Spleen (tissue), 11 donors: ENCODE measurements around the gene AKR1C8. TPM values are rescaled to one million over a fixed set of nuclear protein-coding genes. Genes with fewer than 3 reads are reported as not detected.
"Not testable (repeated sequence)": the region's sequence is repeated elsewhere in the genome, so short reads cannot be mapped to it uniquely, and the experiment has no call there.

Source experiments
- DNase-seq: peaks from one replicate; pipeline ENCODE4 v3.0.0-alpha.2; 2020
- H3K27ac ChIP-seq, 8 donors: fragments of 200-600 bp; sonication (generic) in 7 of 8; 1 replicate in 4 of 8; 2 replicates in 4 of 8; pipeline versions ENCODE4 v1.5.0 to v1.8.0; 2016 to 2021; ENCODE audit warnings: inconsistent platforms in 4 of 8, mild to moderate bottlenecking in 4 of 8, moderate library complexity in 1 of 8
- H3K27me3 ChIP-seq, 7 donors: fragments of 200-600 bp; sonication (generic) in 6 of 7; replicated peaks in 1 of 7; 1 replicate in 4 of 7; 2 replicates in 3 of 7; pipeline versions ENCODE4 v1.5.0 to v1.8.0; 2016 to 2021; ENCODE audit warnings: inconsistent platforms in 3 of 7, mild to moderate bottlenecking in 1 of 7
- H3K36me3 ChIP-seq, 6 donors: fragments of 200-600 bp; sonication (generic) in 5 of 6; 1 replicate in 4 of 6; 2 replicates in 2 of 6; pipeline versions ENCODE4 v1.5.0 to v1.8.0; 2016 to 2021; ENCODE audit warnings: inconsistent platforms in 2 of 6
- H3K4me1 ChIP-seq, 6 donors: fragments of 200-600 bp; sonication (generic) in 5 of 6; 1 replicate in 3 of 6; 2 replicates in 3 of 6; pipeline versions ENCODE4 v1.5.0 to v1.8.0; 2016 to 2021; ENCODE audit warnings: inconsistent platforms in 3 of 6
- H3K4me3 ChIP-seq, 8 donors: fragments of 200-600 bp; sonication (generic) in 7 of 8; 1 replicate in 4 of 8; 2 replicates in 4 of 8; pipeline versions ENCODE4 v1.5.0 to v1.8.0; 2016 to 2021; ENCODE audit warnings: inconsistent platforms in 4 of 8, mild to moderate bottlenecking in 4 of 8, moderate library complexity in 2 of 8
- H3K9me3 ChIP-seq, 8 donors: fragments of 200-600 bp; sonication (generic) in 7 of 8; 1 replicate in 4 of 8; 2 replicates in 4 of 8; pipeline versions ENCODE4 v1.5.0 to v1.8.0; 2016 to 2021; ENCODE audit warnings: inconsistent platforms in 4 of 8
- POLR2A ChIP-seq, 3 donors: fragments of 450-650 bp; IDR thresholded peaks; one replicate each; pipeline ENCODE4 v1.5.1; 2017; ENCODE audit warnings: antibody characterized with exemption in 3 of 3, mild to moderate bottlenecking in 1 of 3
- POLR2AphosphoS5 ChIP-seq, 3 donors: sonication (generic); formaldehyde crosslinking; IDR thresholded peaks; one replicate each; pipeline ENCODE4 v1.5.1; 2017; ENCODE audit warnings: antibody characterized with exemption in 3 of 3
- WGBS, 5 donors: extraction: QIAGEN DNeasy Blood & Tissue Kit in 3 of 5; methylation state at CpG; one replicate each; pipeline versions ENCODE4 v1.1.5 to v1.1.7; 2013 to 2018; 5-methylcytosine and 5-hydroxymethylcytosine counted together
- intact Hi-C: fragments of 100-400 bp; cut with DNase I; formaldehyde crosslinking; loops from one replicate; pipeline ENCODE4 v1.15.0; 2023; ENCODE audit warnings: low total_unique reads
- polyA plus RNA-seq, 3 donors: library from polyadenylated mRNA; stranded (reverse); fragments of 200-250 nt; gene quantifications; one replicate each; pipeline ENCODE4 v1.2.1, GENCODE V29; 2013
- total RNA-seq, 7 donors: library from RNA; depleted of rRNA in 3 of 7; stranded (reverse); fragments of >200 nt in 3 of 7; fragmentation: NEBNext Ultra II Directional in 4 of 7; extraction: Animal tissue kit (Norgen Biotek cat#: 25700) in 4 of 7; gene quantifications; one replicate each; pipeline versions ENCODE4 v1.1.0 to v1.2.1, GENCODE V29; 2016 to 2021
- TF ChIP-seq, protein P1 (sequence below), 11 experiments: fragments of 200-600 bp in 7 of 11; fragments of 450-650 bp in 4 of 11; sonication (generic) in 4 of 11; IDR thresholded peaks in 8 of 11; conservative IDR thresholded peaks in 3 of 11; 1 replicate in 7 of 11; 2 replicates in 4 of 11; pipeline versions ENCODE4 v1.4.0 to v1.8.0; 2016 to 2021; ENCODE audit warnings: antibody characterized with exemption in 11 of 11, inconsistent platforms in 4 of 11, mild to moderate bottlenecking in 1 of 11
- donor health status: healthy with polysubstance abuse.
- donor health status: DM: no; HTN: no; CAD: no; lungs with moderate emphysema.
- donor health status: DM: no; HTN: no; CAD: no.
- donor health status: Bipolar disorder and iron deficiency.
- donor health status: healthy.
- donor health status: DM: no; HTN: no; CAD: no.
- donor health status: DM: yes; HTN: yes; CAD: no.

The AKR1C8 gene
- total and polyA plus RNA-seq, 10 donors, result 0.23 to 0.26 TPM; not detected in 8

DNA sequence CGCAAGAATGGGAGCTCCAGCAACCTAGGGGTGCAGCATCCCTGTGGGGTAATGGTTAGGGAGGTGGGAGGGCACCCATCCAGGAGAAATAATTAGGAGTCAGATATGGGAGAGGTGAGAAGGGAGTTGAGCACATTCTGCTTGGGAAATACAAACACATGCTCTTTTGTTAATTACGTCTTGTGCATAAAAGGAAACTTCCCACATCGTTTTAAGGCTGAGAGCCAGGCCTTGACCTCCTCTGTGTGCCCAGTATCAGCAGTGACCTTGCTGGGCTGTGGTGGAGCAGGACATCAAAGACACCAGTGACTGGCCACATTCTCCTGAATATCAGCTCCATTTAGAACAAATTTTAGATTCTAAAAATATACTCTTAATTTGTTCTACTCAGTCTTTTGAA lies 34.3 kb upstream of the AKR1C8 start:
- peaks cover 0 to 8% (median 0%) of the 10 kb centered on the region in 8 donors for H3K9me3 ChIP-seq
- H3K4me1 ChIP-seq, result no peaks in the 10 kb centered on the region
- 56 to 73% (median 69%) methylated on average over 3 of the region's 3 CpGs for WGBS, 5 donors
- intact Hi-C loops, result no loop called here
- TF ChIP-seq, protein P1, sequence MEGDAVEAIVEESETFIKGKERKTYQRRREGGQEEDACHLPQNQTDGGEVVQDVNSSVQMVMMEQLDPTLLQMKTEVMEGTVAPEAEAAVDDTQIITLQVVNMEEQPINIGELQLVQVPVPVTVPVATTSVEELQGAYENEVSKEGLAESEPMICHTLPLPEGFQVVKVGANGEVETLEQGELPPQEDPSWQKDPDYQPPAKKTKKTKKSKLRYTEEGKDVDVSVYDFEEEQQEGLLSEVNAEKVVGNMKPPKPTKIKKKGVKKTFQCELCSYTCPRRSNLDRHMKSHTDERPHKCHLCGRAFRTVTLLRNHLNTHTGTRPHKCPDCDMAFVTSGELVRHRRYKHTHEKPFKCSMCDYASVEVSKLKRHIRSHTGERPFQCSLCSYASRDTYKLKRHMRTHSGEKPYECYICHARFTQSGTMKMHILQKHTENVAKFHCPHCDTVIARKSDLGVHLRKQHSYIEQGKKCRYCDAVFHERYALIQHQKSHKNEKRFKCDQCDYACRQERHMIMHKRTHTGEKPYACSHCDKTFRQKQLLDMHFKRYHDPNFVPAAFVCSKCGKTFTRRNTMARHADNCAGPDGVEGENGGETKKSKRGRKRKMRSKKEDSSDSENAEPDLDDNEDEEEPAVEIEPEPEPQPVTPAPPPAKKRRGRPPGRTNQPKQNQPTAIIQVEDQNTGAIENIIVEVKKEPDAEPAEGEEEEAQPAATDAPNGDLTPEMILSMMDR (IDR thresholded peaks at IDR 0.05 in 8 of 11, conservative IDR thresholded peaks at IDR 0.05 in 3 of 11), result no peak
- TF ChIP-seq POLR2AphosphoS5 (IDR thresholded peaks at IDR 0.05) (no peak), POLR2A (IDR thresholded peaks at IDR 0.05) (no peak)
- H3K4me3 ChIP-seq, result no peak overlapping the region
- DNase-seq, result no peak
- H3K27ac ChIP-seq, result no peak overlapping the region
- H3K36me3 ChIP-seq, result no peaks in the 10 kb centered on the region
- H3K27me3 ChIP-seq, result no peaks in the 10 kb centered on the region

DNA sequence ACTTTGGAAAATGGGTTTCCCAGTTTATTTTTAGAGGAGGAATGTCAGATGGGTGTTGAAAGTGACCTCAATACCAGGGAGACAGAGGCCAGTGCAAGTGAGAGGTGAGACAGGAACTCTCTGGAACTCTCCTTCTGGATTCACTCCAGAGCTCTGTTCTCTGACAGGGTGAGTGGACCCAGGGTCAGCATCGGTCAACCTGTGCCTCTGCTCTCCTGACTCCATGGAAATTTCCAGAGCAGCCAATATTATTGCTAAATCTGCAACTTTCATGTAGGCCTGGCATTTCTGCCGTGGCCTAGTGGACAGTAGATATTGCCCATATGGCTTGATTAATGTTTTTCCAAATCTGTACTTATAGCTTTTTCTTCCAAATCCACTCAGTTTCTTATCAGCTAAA lies 31.9 kb upstream of the AKR1C8 start:
- no peak overlapping the region for H3K4me3 ChIP-seq
- WGBS, 5 donors, result 39 to 46% (median 43%) methylated on average over 2 of the region's 2 CpGs
- H3K9me3 ChIP-seq, result peaks cover 0 to 6% (median 0%) of the 10 kb centered on the region in 8 donors
- intact Hi-C loops, result no loop called here
- no peaks in the 10 kb centered on the region for H3K4me1 ChIP-seq
- H3K27ac ChIP-seq, result no peak overlapping the region
- no peak for DNase-seq
- no peaks in the 10 kb centered on the region for H3K27me3 ChIP-seq
- H3K36me3 ChIP-seq, result no peaks in the 10 kb centered on the region
- TF ChIP-seq, protein P1 (IDR thresholded peaks at IDR 0.05 in 8 of 11, conservative IDR thresholded peaks at IDR 0.05 in 3 of 11), result no peak
- TF ChIP-seq POLR2A (IDR thresholded peaks at IDR 0.05) (no peak), POLR2AphosphoS5 (IDR thresholded peaks at IDR 0.05) (no peak)

- intact Hi-C loops, result no loop called here
- H3K9me3 ChIP-seq, result peaks cover 0 to 15% (median 1%) of the 10 kb centered on the region in 8 donors
- H3K4me3 ChIP-seq, result no peak overlapping the region
- H3K36me3 ChIP-seq, result no peaks in the 10 kb centered on the region
- no peak for TF ChIP-seq POLR2AphosphoS5 (IDR thresholded peaks at IDR 0.05)
- TF ChIP-seq POLR2A (IDR thresholded peaks at IDR 0.05), result no peak
- TF ChIP-seq, protein P1 (IDR thresholded peaks at IDR 0.05 in 8 of 11, conservative IDR thresholded peaks at IDR 0.05 in 3 of 11), result no peak
- H3K4me1 ChIP-seq, result no peaks in the 10 kb centered on the region
- no peak overlapping the region for H3K27ac ChIP-seq
- no peaks in the 10 kb centered on the region for H3K27me3 ChIP-seq
- DNase-seq, result no peak
These were observed 27.0 kb upstream of the AKR1C8 start for GRCh38 chr10:5211696-5212536.

GRCh38 chr10:5210261-5210660 lies 25.3 kb upstream of the AKR1C8 start:
- H3K27me3 ChIP-seq, H3K27ac ChIP-seq, H3K36me3 ChIP-seq, H3K4me3 ChIP-seq, DNase-seq, H3K4me1 ChIP-seq, intact Hi-C loops: not testable (repeated sequence)
- peaks cover 0 to 15% (median 1%) of the 10 kb centered on the region in 8 donors for H3K9me3 ChIP-seq
- WGBS, 5 donors, result 50 to 100% (median 82%) methylated on average over 1 of the region's 1 CpG

GRCh38 chr10:5209776-5210175 lies 24.8 kb upstream of the AKR1C8 start:
- DNase-seq, H3K4me3 ChIP-seq, H3K27ac ChIP-seq, H3K36me3 ChIP-seq, H3K4me1 ChIP-seq, H3K27me3 ChIP-seq, intact Hi-C loops: not testable (repeated sequence)
- peaks cover 0 to 15% (median 1%) of the 10 kb centered on the region in 8 donors for H3K9me3 ChIP-seq
- WGBS, 5 donors, result 91 to 100% (median 93%) methylated on average over 1 of the region's 1 CpG
